HG03060 (cell line): ENCODE measurements around the gene C2.
"Not testable (repeated sequence)": the region's sequence is repeated elsewhere in the genome, so short reads cannot be mapped to it uniquely, and the experiment has no call there.

Source experiments
- ATAC-seq: cut with Tn5 transposase; IDR thresholded peaks from one replicate; pipeline ENCODE4 v1.9.1; 2021; ENCODE audit warnings: low read depth, moderate number of reproducible peaks; ENCODE audit not compliant: unreplicated experiment

C2 gene

DNA sequence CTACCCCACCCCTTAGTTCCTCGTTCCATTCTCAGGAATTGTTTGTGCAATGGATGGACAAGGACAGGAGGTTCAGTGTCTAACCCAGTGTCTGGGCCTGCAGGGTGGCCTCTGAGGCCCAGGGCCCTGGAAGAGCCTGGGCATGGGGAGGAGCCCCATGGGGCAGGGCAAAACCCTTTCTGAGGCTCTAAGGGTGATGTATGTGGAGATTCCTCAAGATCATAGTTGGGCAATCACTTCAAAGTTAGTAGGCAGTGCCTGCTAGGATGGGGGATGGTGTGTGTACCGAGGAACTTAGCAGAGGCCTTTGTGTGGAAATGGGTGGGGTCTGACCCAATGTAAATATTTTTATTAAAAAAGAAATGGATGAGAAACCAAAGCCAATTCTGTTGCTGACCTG, 6.7 kb upstream of the C2 start:
- ATAC-seq, result no peak

DNA sequence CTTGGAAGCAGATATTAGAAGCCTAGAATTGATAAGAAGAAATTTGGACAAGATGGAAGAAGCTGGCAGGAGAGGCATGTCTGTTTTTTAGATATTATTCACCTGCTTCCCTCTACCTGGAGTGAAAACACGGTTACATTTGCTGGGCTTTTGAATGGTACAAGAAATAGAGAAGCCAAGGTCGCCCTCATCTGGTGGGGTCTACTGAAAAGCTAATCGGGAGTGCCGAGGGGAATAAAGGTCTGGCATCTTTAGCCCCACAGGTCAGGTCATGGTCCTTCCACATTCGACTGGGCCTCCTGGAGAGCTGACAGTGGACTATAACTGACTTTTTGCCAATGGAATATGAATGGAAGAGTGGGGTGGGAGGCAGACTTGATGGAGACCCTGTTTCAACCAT, 4.6 kb upstream of the C2 start:
- ATAC-seq, result no peak

DNA sequence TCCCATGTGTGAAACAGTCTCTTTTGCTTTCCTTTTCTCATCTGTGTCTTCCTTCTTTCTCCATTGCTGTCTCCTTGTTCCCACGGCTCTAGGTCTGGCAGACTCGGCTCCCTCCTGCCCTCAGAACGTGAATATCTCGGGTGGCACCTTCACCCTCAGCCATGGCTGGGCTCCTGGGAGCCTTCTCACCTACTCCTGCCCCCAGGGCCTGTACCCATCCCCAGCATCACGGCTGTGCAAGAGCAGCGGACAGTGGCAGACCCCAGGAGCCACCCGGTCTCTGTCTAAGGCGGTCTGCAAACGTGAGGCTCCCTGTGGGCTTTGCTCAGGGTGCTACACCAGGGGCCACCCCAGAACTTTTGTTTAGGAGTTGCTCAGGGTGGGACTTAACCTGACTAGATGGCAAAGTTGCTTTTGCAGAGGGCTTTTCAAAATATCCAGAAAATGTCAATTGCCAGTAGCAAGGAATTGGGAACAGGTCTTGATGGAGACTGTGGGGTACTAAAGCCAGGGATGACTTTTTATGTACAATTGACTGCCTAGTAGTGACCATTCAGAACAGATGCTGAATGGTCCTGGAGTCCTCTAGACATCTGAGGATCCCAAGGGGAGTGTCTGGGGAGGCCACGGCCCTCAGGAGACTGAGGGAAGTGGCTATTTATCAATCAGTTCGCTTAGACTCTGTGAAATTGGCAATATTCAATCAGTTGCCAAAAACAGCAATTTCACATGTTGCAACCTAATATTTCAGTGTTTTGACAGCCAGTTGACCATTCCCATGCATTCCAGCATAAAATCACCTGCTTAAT, 550 bp downstream of the C2 start:
- no peak for ATAC-seq

DNA sequence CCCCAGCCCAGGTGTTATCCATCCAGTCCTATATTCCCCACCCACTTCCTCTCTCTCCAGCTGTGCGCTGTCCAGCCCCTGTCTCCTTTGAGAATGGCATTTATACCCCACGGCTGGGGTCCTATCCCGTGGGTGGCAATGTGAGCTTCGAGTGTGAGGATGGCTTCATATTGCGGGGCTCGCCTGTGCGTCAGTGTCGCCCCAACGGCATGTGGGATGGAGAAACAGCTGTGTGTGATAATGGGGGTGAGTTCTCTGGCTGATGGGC, 1.1 kb downstream of the C2 start:
- no peak for ATAC-seq

DNA sequence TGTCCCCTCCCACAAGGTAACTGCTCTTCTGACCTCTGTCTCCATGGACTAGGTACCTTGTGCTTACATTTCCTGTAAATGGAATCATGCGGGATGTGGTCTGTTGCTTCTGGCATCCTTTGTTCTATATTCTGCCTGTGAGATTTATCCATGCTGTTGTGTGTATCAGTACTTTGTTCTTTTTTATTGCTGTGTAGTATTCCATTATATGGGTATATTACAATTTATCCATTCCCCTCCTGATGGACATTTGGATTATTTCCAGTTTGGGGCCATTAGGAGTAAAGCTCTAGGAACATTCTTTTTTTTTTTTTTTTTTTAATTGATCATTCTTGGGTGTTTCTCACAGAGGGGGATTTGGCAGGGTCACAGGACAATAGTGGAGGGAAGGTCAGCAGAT, 3.4 kb downstream of the C2 start:
- ATAC-seq, result no peak

DNA sequence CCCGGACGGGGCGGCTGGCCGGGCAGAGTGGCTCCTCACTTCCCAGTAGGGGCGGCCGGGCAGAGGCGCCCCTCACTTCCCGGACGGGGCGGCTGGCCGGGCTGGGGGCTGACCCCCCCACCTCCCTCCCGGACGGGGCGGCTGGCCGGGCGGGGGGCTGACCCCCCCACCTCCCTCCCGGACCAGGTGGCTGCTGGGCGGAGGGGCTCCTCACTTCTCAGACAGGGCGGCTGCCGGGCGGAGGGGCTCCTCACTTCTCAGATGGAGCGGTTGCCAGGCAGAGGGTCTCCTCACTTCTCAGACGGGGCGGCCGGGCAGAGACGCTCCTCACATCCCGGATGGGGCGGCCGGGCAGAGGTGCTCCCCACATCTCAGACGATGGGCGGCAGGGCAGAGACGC, 4.6 kb downstream of the C2 start:
- not testable (repeated sequence) for ATAC-seq

DNA sequence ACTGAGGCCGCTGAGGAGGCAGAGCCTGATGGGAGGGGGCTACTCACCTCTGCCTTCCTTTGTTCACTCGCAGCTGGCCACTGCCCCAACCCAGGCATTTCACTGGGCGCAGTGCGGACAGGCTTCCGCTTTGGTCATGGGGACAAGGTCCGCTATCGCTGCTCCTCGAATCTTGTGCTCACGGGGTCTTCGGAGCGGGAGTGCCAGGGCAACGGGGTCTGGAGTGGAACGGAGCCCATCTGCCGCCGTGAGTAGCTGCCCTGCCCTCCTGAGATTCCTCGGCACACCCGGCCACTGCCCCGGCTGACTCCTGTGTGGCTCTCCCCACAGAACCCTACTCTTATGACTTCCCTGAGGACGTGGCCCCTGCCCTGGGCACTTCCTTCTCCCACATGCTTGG, 6.0 kb downstream of the C2 start:
- ATAC-seq, result no peak

DNA sequence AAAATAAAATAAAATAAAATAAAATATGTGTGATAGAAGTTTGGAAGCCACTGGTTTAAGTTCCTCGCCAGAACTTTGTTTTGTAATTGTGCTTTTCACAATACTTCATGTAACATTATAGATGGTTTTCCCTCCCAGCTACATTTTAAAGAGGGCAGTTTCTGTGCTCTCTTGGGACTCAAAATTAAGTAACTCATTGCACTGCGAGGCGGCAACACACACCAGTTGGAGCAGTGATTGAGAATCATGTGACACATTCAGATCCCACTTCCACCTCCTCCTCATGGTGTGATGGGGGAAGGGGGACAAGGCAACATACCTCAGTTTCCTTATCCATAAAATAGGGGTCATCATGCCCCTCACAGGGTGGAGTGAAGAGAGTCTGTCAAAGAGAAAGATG, 7.5 kb downstream of the C2 start:
- ATAC-seq, result no peak

DNA sequence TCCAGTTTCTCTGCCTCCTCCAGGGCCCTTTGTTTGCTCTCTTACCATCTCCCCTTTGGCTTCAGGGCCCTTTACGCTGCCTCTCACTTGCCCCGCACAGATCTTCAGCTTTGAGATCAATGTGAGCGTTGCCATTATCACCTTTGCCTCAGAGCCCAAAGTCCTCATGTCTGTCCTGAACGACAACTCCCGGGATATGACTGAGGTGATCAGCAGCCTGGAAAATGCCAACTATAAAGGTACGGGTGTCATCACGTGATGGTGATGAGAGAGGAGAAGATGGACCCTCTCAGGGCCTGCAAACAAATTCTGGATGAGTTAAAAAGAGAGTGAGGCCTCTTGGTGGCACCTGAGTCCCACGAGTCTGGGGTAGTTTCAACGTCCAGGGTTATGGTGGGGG, 8.3 kb downstream of the C2 start:
- no peak for ATAC-seq

DNA sequence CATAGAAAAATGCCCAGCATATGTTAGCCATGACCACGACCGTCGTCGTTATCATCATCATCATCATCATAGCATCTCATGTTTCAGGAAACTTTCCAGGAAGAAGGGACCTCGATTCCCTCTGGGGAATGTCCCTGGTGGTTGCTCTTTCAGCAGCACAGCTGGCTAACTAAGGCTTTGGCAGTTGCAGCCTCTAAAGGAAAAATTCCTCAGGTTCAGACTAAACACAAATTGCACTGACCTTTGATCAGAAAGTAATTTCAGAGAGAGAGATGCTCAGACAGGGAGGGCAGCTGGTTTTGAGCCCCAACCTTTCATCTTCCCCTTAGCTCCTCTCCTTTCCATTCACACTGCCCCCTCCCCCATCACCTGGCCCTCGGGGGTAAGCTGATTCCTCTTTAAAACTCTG, 12.7 kb downstream of the C2 start:
- no peak for ATAC-seq

DNA sequence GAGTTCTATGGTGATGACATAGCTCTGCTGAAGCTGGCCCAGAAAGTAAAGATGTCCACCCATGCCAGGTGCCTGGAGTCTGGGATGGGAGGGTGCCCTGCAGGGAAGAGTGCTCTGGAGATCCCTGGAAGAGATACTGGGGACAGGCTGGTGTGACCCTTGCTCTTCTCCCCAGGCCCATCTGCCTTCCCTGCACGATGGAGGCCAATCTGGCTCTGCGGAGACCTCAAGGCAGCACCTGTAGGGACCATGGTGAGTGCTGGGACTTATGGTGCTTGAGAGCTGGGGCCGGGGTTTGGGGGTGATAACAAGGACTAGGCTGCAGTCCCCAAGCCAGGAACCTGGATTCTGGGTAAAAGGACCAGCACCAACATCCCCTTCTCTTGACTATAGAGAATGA, 16.2 kb downstream of the C2 start:
- no peak for ATAC-seq

DNA sequence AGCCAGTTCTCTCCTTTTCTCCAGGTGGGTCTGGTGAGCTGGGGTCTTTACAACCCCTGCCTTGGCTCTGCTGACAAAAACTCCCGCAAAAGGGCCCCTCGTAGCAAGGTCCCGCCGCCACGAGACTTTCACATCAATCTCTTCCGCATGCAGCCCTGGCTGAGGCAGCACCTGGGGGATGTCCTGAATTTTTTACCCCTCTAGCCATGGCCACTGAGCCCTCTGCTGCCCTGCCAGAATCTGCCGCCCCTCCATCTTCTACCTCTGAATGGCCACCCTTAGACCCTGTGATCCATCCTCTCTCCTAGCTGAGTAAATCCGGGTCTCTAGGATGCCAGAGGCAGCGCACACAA, 17.6 kb downstream of the C2 start:
- no peak for ATAC-seq

DNA sequence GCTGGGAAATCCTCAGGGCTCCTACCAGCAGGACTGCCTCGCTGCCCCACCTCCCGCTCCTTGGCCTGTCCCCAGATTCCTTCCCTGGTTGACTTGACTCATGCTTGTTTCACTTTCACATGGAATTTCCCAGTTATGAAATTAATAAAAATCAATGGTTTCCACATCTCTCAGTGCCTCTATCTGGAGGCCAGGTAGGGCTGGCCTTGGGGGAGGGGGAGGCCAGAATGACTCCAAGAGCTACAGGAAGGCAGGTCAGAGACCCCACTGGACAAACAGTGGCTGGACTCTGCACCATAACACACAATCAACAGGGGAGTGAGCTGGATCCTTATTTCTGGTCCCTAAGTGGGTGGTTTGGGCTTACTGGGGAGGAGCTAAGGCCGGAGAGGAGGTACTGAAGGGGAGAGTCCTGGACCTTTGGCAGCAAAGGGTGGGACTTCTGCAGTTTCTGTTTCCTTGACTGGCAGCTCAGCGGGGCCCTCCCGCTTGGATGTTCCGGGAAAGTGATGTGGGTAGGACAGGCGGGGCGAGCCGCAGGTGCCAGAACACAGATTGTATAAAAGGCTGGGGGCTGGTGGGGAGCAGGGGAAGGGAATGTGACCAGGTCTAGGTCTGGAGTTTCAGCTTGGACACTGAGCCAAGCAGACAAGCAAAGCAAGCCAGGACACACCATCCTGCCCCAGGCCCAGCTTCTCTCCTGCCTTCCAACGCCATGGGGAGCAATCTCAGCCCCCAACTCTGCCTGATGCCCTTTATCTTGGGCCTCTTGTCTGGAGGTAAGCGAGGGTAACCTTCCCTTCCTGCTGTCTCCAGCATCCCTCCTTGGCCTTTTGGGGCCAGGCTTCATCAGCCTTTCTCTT, 18.2 kb downstream of the C2 start, which contains the start of gene CFB:
Gene CFB (plus strand): TSS at position 589 of the 863 bp plus-strand sequence. CDS start 127 bp downstream, at position 716.
- no peak for ATAC-seq

DNA sequence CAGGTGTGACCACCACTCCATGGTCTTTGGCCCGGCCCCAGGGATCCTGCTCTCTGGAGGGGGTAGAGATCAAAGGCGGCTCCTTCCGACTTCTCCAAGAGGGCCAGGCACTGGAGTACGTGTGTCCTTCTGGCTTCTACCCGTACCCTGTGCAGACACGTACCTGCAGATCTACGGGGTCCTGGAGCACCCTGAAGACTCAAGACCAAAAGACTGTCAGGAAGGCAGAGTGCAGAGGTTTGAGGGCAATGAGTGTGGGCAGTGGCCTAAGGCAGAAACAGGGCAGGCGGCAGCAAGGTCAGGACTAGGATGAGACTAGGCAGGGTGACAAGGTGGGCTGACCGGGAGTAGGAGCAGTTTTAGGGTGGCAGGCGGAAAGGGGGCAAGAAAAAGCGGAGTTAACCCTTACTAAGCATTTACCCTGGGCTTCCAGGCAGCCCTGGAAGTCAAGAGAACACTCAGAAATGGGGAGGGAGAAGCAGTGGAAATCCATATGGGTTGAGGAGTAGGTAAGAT, 18.9 kb downstream of the C2 start:
- ATAC-seq, result no peak

DNA sequence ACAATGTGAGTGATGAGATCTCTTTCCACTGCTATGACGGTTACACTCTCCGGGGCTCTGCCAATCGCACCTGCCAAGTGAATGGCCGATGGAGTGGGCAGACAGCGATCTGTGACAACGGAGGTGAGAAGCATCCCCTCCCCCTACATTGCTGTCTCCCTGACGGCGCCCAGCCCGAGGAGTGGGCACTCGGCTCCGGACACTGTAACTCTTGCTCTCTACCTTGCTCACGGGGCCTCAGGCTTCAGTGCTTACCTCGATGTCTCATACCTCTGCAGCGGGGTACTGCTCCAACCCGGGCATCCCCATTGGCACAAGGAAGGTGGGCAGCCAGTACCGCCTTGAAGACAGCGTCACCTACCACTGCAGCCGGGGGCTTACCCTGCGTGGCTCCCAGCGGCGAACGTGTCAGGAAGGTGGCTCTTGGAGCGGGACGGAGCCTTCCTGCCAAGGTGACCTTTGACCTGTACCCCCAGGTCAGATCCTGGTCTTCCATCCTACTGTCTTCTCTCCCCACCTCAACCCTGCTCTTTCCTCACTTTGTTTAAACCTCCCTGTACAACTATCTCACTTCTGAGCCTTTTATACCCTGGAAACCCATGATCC, 19.7 kb downstream of the C2 start:
- no peak for ATAC-seq

DNA sequence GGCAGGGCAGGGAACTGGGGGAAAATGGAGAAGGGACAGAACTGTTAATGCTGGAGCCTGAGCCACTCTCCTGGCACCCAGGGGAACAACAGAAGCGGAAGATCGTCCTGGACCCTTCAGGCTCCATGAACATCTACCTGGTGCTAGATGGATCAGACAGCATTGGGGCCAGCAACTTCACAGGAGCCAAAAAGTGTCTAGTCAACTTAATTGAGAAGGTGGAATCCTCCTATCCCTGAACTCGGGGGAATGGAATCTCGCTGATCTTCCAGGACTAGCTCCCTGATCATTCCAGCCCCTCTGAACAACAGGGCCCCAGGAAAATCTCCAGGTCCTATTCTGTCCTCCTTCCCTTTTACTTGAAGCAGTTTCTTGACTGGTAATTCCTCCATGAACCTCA, 20.3 kb downstream of the C2 start:
- ATAC-seq, result no peak

DNA sequence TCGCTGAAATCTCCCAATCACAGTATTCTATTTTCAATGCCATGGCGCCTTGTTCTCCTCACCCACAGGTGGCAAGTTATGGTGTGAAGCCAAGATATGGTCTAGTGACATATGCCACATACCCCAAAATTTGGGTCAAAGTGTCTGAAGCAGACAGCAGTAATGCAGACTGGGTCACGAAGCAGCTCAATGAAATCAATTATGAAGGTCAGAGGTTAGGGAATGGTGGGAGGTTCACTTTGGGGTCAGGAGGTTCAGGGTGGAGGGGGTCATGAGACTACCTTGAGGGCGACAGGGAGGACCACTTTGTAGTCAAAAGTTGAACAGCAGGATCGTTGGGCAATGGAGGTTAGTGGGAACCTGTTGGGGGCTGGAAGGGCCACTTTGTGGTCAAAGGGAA, 20.8 kb downstream of the C2 start:
- no peak for ATAC-seq

DNA sequence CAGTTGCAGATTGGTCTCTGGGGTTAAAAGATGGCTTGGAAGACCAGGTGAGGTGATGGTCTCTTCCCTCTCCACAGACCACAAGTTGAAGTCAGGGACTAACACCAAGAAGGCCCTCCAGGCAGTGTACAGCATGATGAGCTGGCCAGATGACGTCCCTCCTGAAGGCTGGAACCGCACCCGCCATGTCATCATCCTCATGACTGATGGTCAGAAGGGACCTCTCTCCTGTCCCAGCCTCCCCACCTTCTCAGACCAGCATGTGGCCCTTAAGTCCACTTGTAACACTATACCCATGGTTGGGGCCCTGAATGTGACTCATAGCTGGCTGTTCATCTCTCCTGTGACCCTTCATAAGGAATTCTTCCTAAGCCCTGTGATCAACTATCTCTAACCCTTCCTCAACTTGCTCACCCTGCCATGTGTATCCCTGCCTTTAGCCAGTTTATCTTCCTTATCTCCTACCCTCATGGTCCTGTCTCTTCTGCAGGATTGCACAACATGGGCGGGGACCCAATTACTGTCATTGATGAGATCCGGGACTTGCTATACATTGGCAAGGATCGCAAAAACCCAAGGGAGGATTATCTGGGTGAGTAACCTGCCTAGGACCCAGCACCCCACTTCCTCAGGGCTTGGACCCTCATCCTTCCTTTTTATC, 21.4 kb downstream of the C2 start:
- no peak for ATAC-seq

DNA sequence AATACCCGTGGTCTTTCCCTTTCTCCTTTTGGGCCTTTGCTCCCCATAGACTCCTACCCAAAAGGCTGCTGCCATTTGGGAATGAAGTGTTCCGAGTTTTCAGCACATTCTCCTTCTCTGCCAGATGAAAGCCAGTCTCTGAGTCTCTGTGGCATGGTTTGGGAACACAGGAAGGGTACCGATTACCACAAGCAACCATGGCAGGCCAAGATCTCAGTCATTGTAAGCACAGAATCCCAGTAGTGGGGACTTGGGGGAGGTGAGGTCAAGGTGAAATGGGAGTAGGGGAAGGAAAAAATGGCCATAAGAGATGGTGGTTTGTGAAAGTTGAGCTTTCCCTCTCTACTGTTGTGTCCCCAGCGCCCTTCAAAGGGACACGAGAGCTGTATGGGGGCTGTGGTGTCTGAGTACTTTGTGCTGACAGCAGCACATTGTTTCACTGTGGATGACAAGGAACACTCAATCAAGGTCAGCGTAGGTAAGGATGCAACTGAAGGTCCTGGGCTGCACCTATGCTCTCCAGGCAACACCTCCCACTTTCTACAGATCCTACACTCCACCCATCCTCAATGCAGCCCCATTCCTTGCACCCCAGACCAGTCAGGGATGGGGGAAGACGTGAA, 22.5 kb downstream of the C2 start:
- ATAC-seq, result no peak

DNA sequence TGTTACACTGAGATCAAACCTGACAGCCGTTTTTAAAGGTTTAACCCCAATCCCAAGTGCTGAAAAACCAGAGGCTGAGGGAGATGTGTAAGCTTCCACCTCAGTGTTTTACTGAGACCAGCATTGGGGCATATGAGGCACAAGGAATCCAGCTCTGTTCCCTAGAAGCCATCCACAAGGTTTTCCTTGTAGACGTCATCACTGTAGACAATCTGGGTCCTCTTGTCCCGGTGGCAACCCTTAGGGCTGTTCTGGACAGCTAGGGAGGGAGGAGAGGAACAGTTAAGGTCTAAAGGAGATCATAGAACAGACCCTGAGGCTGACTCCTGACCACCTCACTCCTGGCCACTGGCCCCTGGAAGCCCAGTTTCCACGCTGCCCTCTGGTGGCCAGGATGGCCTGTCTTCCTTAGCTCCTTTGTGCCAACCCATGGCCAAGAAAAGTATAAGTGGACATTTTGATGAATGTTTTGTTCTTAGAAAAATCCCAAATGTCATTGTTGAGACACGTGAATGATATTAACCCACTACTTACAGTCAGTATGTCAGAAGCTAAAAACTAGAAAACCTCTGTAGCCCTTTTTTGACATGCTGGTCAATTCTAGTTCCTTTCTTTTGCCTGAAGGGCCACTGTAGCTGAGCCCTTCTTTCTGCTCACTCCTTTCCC, 24.8 kb downstream of the C2 start:
- no peak for ATAC-seq
